HEK293 (cell line): ENCODE measurements around the gene SLC25A45.
A peak's percentile ranks its signal among the peaks of the same experiment; 100 is the strongest.

ENCODE experiments used
- GLIS2 ChIP-seq: fragments of 450-650 bp; formaldehyde crosslinking; IDR thresholded peaks from 2 replicates; pipeline ENCODE4 v1.5.1; 2016; ENCODE audit warnings: missing biosample characterization, missing genetic modification characterization
- HIC1 ChIP-seq: fragments of 450-650 bp; formaldehyde crosslinking; IDR thresholded peaks from 2 replicates; pipeline ENCODE4 v1.5.1; 2016; ENCODE audit warnings: missing biosample characterization, missing genetic modification characterization
- KLF1 ChIP-seq: fragments of 450-650 bp; formaldehyde crosslinking; IDR thresholded peaks from 2 replicates; pipeline ENCODE4 v1.5.1; 2016; ENCODE audit warnings: missing biosample characterization, missing genetic modification characterization
- KLF16 ChIP-seq: fragments of 450-650 bp; formaldehyde crosslinking; IDR thresholded peaks from 2 replicates; pipeline ENCODE4 v1.5.1; 2017; ENCODE audit warnings: missing biosample characterization, missing genetic modification characterization
- RBAK ChIP-seq: fragments of 450-650 bp; formaldehyde crosslinking; IDR thresholded peaks from 2 replicates; pipeline ENCODE4 v1.5.1; 2016; ENCODE audit warnings: missing biosample characterization, missing genetic modification characterization
- REPIN1 ChIP-seq: fragments of 450-650 bp; formaldehyde crosslinking; IDR thresholded peaks from 2 replicates; pipeline ENCODE4 v1.5.1; 2017; ENCODE audit warnings: missing biosample characterization, missing genetic modification characterization, low read depth
- REST ChIP-seq: fragments of 450-650 bp; formaldehyde crosslinking; IDR thresholded peaks from 2 replicates; pipeline ENCODE4 v1.5.1; 2016; ENCODE audit warnings: missing biosample characterization, missing genetic modification characterization
- WT1 ChIP-seq: fragments of 450-650 bp; formaldehyde crosslinking; IDR thresholded peaks from 2 replicates; pipeline ENCODE4 v1.5.1; 2016; ENCODE audit warnings: missing biosample characterization, missing genetic modification characterization
- ZBTB21 ChIP-seq: fragments of 450-650 bp; formaldehyde crosslinking; IDR thresholded peaks from 2 replicates; pipeline ENCODE4 v1.5.1; 2017; ENCODE audit warnings: missing biosample characterization, missing genetic modification characterization
- ZBTB7A ChIP-seq: fragments of 450-650 bp; formaldehyde crosslinking; IDR thresholded peaks from 2 replicates; pipeline ENCODE4 v1.5.1; 2016; ENCODE audit warnings: low read depth, missing biosample characterization, missing genetic modification characterization
- ZFP37 ChIP-seq: fragments of 450-650 bp; formaldehyde crosslinking; IDR thresholded peaks from 2 replicates; pipeline ENCODE4 v1.5.1; 2016; ENCODE audit warnings: missing biosample characterization, missing genetic modification characterization
- ZIC2 ChIP-seq: fragments of 450-650 bp; formaldehyde crosslinking; IDR thresholded peaks from 2 replicates; pipeline ENCODE4 v1.5.1; 2016; ENCODE audit warnings: missing biosample characterization, missing genetic modification characterization
- ZNF146 ChIP-seq: fragments of 450-650 bp; formaldehyde crosslinking; IDR thresholded peaks from 2 replicates; pipeline ENCODE4 v1.5.1; 2016; ENCODE audit warnings: missing biosample characterization, missing genetic modification characterization
- ZNF174 ChIP-seq: fragments of 450-650 bp; formaldehyde crosslinking; IDR thresholded peaks from 2 replicates; pipeline ENCODE4 v1.5.0; 2017; ENCODE audit warnings: missing biosample characterization, mild to moderate bottlenecking, missing genetic modification characterization
- ZNF18 ChIP-seq: fragments of 450-650 bp; formaldehyde crosslinking; IDR thresholded peaks from 2 replicates; pipeline ENCODE4 v1.5.1; 2016; ENCODE audit warnings: missing biosample characterization, missing genetic modification characterization
- ZNF19 ChIP-seq: fragments of 450-650 bp; formaldehyde crosslinking; IDR thresholded peaks from 2 replicates; pipeline ENCODE4; 2016; ENCODE audit warnings: missing biosample characterization, missing genetic modification characterization, low read depth
- ZNF366 ChIP-seq: fragments of 450-650 bp; formaldehyde crosslinking; conservative IDR thresholded peaks from 2 replicates; pipeline ENCODE4 v1.5.1; 2016; ENCODE audit warnings: missing biosample characterization, missing genetic modification characterization
- ZNF426 ChIP-seq: fragments of 450-650 bp; formaldehyde crosslinking; IDR thresholded peaks from 2 replicates; pipeline ENCODE4 v1.5.1; 2017; ENCODE audit warnings: missing biosample characterization, missing genetic modification characterization, mild to moderate bottlenecking, inconsistent platforms, moderate library complexity
- ZNF488 ChIP-seq: fragments of 450-650 bp; formaldehyde crosslinking; IDR thresholded peaks from 2 replicates; pipeline ENCODE4 v1.5.1; 2016; ENCODE audit warnings: missing biosample characterization, missing genetic modification characterization
- ZNF544 ChIP-seq: fragments of 450-650 bp; formaldehyde crosslinking; IDR thresholded peaks from 2 replicates; pipeline ENCODE4 v1.5.0; 2017; ENCODE audit warnings: missing biosample characterization, missing genetic modification characterization
- ZNF580 ChIP-seq: fragments of 450-650 bp; formaldehyde crosslinking; IDR thresholded peaks from 2 replicates; pipeline ENCODE4 v1.5.1; 2016; ENCODE audit warnings: missing biosample characterization, missing genetic modification characterization
- ZNF585B ChIP-seq: fragments of 450-650 bp; formaldehyde crosslinking; IDR thresholded peaks from 2 replicates; pipeline ENCODE4 v1.5.1; 2016; ENCODE audit warnings: missing biosample characterization, missing genetic modification characterization
- ZNF600 ChIP-seq: fragments of 450-650 bp; formaldehyde crosslinking; IDR thresholded peaks from 2 replicates; pipeline ENCODE4 v1.5.1; 2016; ENCODE audit warnings: missing biosample characterization, missing genetic modification characterization
- ZNF623 ChIP-seq: fragments of 450-650 bp; formaldehyde crosslinking; IDR thresholded peaks from 2 replicates; pipeline ENCODE4 v1.5.1; 2016; ENCODE audit warnings: missing biosample characterization, missing genetic modification characterization
- ZNF624 ChIP-seq: fragments of 450-650 bp; formaldehyde crosslinking; IDR thresholded peaks from 2 replicates; pipeline ENCODE4 v1.5.1; 2017; ENCODE audit warnings: missing biosample characterization, missing genetic modification characterization
- ZNF629 ChIP-seq: fragments of 450-650 bp; formaldehyde crosslinking; IDR thresholded peaks from 2 replicates; pipeline ENCODE4 v1.5.1; 2017; ENCODE audit warnings: missing biosample characterization, missing genetic modification characterization
- ZNF654 ChIP-seq: fragments of 450-650 bp; formaldehyde crosslinking; IDR thresholded peaks from 2 replicates; pipeline ENCODE4 v1.5.1; 2016; ENCODE audit warnings: low read depth, missing biosample characterization, missing genetic modification characterization
- ZNF664 ChIP-seq: fragments of 450-650 bp; formaldehyde crosslinking; IDR thresholded peaks from 2 replicates; pipeline ENCODE4 v1.5.1; 2016; ENCODE audit warnings: missing biosample characterization, missing genetic modification characterization
- ZNF670 ChIP-seq: fragments of 450-650 bp; formaldehyde crosslinking; IDR thresholded peaks from 2 replicates; pipeline ENCODE4 v1.5.1; 2016; ENCODE audit warnings: missing biosample characterization, missing genetic modification characterization, low read depth
- ZNF677 ChIP-seq: fragments of 450-650 bp; IDR thresholded peaks from 2 replicates; pipeline ENCODE4 v1.5.0; 2018; ENCODE audit warnings: missing biosample characterization, mild to moderate bottlenecking, missing genetic modification characterization, moderate library complexity
- ZSCAN18 ChIP-seq: fragments of 450-650 bp; formaldehyde crosslinking; IDR thresholded peaks from 2 replicates; pipeline ENCODE4 v1.5.1; 2016; ENCODE audit warnings: missing biosample characterization, missing genetic modification characterization

The SLC25A45 gene

GRCh38 chr11:65429068-65429681 is 46.7 kb upstream of the SLC25A45 start (continued):
- TF ChIP-seq ZNF488 (tag by site-specific recombination) (no peak), ZBTB7A (no peak), ZNF677 (no peak), REST (tag by site-specific recombination) (no peak), ZNF580 (no peak), ZNF654 (tag by site-specific recombination) (0 out of 2 replicates have a peak, but pooled peaks have one; percentile 4), ZNF600 (tag by site-specific recombination) (no peak; the same call in 1 of the 2 replicates), ZNF629 (tag by site-specific recombination) (peak; percentile 40), ZNF19 (tag by site-specific recombination) (no peak), ZNF366 (tag by site-specific recombination) (peak; percentile 76), REPIN1 (tag by site-specific recombination) (no peak), ZSCAN18 (tag by site-specific recombination) (no peak), ZFP37 (tag by site-specific recombination) (peak; percentile 24; the same call in 1 of the 2 replicates), ZNF544 (no peak), ZNF426 (tag by site-specific recombination) (no peak), HIC1 (tag by site-specific recombination) (no peak), ZNF585B (no peak), ZNF670 (tag by site-specific recombination) (no peak), ZIC2 (no peak), KLF1 (tag by site-specific recombination) (no peak), ZNF664 (tag by site-specific recombination) (no peak), KLF16 (tag by site-specific recombination) (no peak), WT1 (tag by site-specific recombination) (no peak), ZNF624 (no peak), ZNF174 (tag by site-specific recombination) (no peak), ZNF18 (tag by site-specific recombination) (peak; percentile 67; the same call in 1 of the 2 replicates), ZNF146 (tag by site-specific recombination) (no peak), ZBTB21 (no peak), GLIS2 (no peak), RBAK (tag by site-specific recombination) (no peak), ZNF623 (tag by site-specific recombination) (no peak)
